Measurements from ENCODE around the gene ATP10A. TPM values are rescaled to one million over a fixed set of nuclear protein-coding genes. Genes with fewer than 3 reads are reported as not detected.

ATP10A gene
- total RNA-seq, 1 donor from 2014 or later = 0.26 TPM

GRCh38 chr15:25689592-25689991 lies 173.5 kb downstream of the ATP10A start:
- DNase-seq (ENCODE audit: low read depth) (no peak), FAIRE-seq (no peak)
- TF ChIP-seq CTCF (IDR thresholded peaks at IDR 0.05; ENCODE audit: insufficient read depth, low read length, severe bottlenecking) = no peak
- H3K36me3 ChIP-seq (ENCODE audit: control insufficient read depth, insufficient read depth, low read length) = no peaks in the 10 kb centered on the region
- no peaks in the 10 kb centered on the region for H3K27me3 ChIP-seq (ENCODE audit: control insufficient read depth, insufficient read depth, low read length)
- H3K4me3 ChIP-seq (ENCODE audit: low read depth, low read length) = no peak overlapping the region

GRCh38 chr15:25688166-25688565 lies 175.0 kb downstream of the ATP10A start:
- Histone ChIP-seq H3K27me3 (ENCODE audit: control insufficient read depth, insufficient read depth, low read length) (no peaks in the 10 kb centered on the region), H3K4me3 (ENCODE audit: low read depth, low read length) (no peak overlapping the region), H3K36me3 (ENCODE audit: control insufficient read depth, insufficient read depth, low read length) (no peaks in the 10 kb centered on the region)
- no peak for TF ChIP-seq CTCF (IDR thresholded peaks at IDR 0.05; ENCODE audit: insufficient read depth, low read length, severe bottlenecking)
- DNase-seq (ENCODE audit: low read depth) = no peak
- FAIRE-seq = no peak

GRCh38 chr15:25687689-25688088 lies 175.4 kb downstream of the ATP10A start:
- no peak for DNase-seq (ENCODE audit: low read depth)
- Histone ChIP-seq H3K4me3 (ENCODE audit: low read depth, low read length) (no peak overlapping the region), H3K27me3 (ENCODE audit: control insufficient read depth, insufficient read depth, low read length) (no peaks in the 10 kb centered on the region), H3K36me3 (ENCODE audit: control insufficient read depth, insufficient read depth, low read length) (no peaks in the 10 kb centered on the region)
- no peak for TF ChIP-seq CTCF (IDR thresholded peaks at IDR 0.05; ENCODE audit: insufficient read depth, low read length, severe bottlenecking)
- FAIRE-seq = no peak

- TF ChIP-seq CTCF (IDR thresholded peaks at IDR 0.05; ENCODE audit: insufficient read depth, low read length, severe bottlenecking) = no peak
- Histone ChIP-seq H3K4me3 (ENCODE audit: low read depth, low read length) (no peak overlapping the region), H3K36me3 (ENCODE audit: control insufficient read depth, insufficient read depth, low read length) (no peaks in the 10 kb centered on the region), H3K27me3 (ENCODE audit: control insufficient read depth, insufficient read depth, low read length) (no peaks in the 10 kb centered on the region)
- no peak for FAIRE-seq
- no peak for DNase-seq (ENCODE audit: low read depth)
Measured at GRCh38 chr15:25687276-25687675, 175.9 kb downstream of the ATP10A start.

GRCh38 chr15:25686780-25687179 lies 176.3 kb downstream of the ATP10A start:
- DNase-seq (ENCODE audit: low read depth) = no peak
- TF ChIP-seq CTCF (IDR thresholded peaks at IDR 0.05; ENCODE audit: insufficient read depth, low read length, severe bottlenecking) = no peak
- Histone ChIP-seq H3K27me3 (ENCODE audit: control insufficient read depth, insufficient read depth, low read length) (no peaks in the 10 kb centered on the region), H3K4me3 (ENCODE audit: low read depth, low read length) (no peak overlapping the region), H3K36me3 (ENCODE audit: control insufficient read depth, insufficient read depth, low read length) (no peaks in the 10 kb centered on the region)
- no peak for FAIRE-seq

Measured in bronchial epithelial cell (primary cell).